ENCODE results near the gene RNF144B.
"Not testable (repeated sequence)": the region's sequence is repeated elsewhere in the genome, so short reads cannot be mapped to it uniquely, and the experiment has no call there.

Gene RNF144B

GRCh38 chr6:18446771-18447170 is 59.6 kb downstream of the RNF144B start:
- no peak for DNase-seq (ENCODE audit: insufficient read length, low spot score)
- no peak for FAIRE-seq
- no peak for TF ChIP-seq SPI1 (IDR thresholded peaks at IDR 0.05; ENCODE audit: low read depth, low read length)
- no peak for TF ChIP-seq PAX5 (IDR thresholded peaks at IDR 0.05; ENCODE audit: insufficient read depth, low read length, severe bottlenecking)
- TF ChIP-seq POU2F2 (IDR thresholded peaks at IDR 0.05; ENCODE audit: low read depth, low read length), result no peak
- no peak for TF ChIP-seq TAF1 (IDR thresholded peaks at IDR 0.05; ENCODE audit: low read depth, low read length)
- no peak for TF ChIP-seq POLR2A (IDR thresholded peaks at IDR 0.05; ENCODE audit: low read depth, low read length)
- TF ChIP-seq POLR2AphosphoS5 (IDR thresholded peaks at IDR 0.05; ENCODE audit: low read depth, low read length), result no peak

- DNase-seq (ENCODE audit: insufficient read length, low spot score), result no peak
- no peak for TF ChIP-seq POLR2A (IDR thresholded peaks at IDR 0.05; ENCODE audit: low read depth, low read length)
- no peak for TF ChIP-seq PAX5 (IDR thresholded peaks at IDR 0.05; ENCODE audit: insufficient read depth, low read length, severe bottlenecking)
- TF ChIP-seq SPI1 (IDR thresholded peaks at IDR 0.05; ENCODE audit: low read depth, low read length), result no peak
- no peak for TF ChIP-seq POLR2AphosphoS5 (IDR thresholded peaks at IDR 0.05; ENCODE audit: low read depth, low read length)
- TF ChIP-seq POU2F2 (IDR thresholded peaks at IDR 0.05; ENCODE audit: low read depth, low read length), result no peak
- no peak for TF ChIP-seq TAF1 (IDR thresholded peaks at IDR 0.05; ENCODE audit: low read depth, low read length)
- no peak for FAIRE-seq
Observed at GRCh38 chr6:18447552-18447951, 60.4 kb downstream of the RNF144B start.

DNA sequence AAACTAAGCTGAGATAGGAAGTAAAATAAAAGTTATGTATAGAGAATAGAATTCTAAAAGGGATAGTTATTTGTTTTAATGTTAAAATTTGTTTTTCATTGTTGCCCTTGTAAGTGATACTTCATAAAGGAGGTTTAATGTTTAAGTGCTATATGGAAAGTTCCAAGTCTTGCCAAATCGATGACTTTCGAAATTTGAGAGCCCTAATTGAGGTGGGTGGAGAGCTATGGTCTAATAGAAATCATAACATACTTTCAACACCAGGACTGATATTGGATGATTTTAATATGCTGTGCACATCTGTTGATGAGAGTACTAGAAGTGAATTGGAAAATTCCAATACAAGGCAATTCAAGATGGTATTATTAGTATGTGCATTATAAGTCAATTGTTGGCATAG is 64.6 kb downstream of the RNF144B start:
- FAIRE-seq (no peak), DNase-seq (ENCODE audit: insufficient read length, low spot score) (no peak)
- TF ChIP-seq PAX5 (IDR thresholded peaks at IDR 0.05; ENCODE audit: insufficient read depth, low read length, severe bottlenecking), result no peak
- TF ChIP-seq SPI1 (IDR thresholded peaks at IDR 0.05; ENCODE audit: low read depth, low read length), result no peak
- no peak for TF ChIP-seq TAF1 (IDR thresholded peaks at IDR 0.05; ENCODE audit: low read depth, low read length)
- no peak for TF ChIP-seq POLR2A (IDR thresholded peaks at IDR 0.05; ENCODE audit: low read depth, low read length)
- TF ChIP-seq POLR2AphosphoS5 (IDR thresholded peaks at IDR 0.05; ENCODE audit: low read depth, low read length), result no peak
- no peak for TF ChIP-seq POU2F2 (IDR thresholded peaks at IDR 0.05; ENCODE audit: low read depth, low read length)

- FAIRE-seq, result no peak
Observed at GRCh38 chr6:18454446-18454845, 67.3 kb downstream of the RNF144B start.

DNA sequence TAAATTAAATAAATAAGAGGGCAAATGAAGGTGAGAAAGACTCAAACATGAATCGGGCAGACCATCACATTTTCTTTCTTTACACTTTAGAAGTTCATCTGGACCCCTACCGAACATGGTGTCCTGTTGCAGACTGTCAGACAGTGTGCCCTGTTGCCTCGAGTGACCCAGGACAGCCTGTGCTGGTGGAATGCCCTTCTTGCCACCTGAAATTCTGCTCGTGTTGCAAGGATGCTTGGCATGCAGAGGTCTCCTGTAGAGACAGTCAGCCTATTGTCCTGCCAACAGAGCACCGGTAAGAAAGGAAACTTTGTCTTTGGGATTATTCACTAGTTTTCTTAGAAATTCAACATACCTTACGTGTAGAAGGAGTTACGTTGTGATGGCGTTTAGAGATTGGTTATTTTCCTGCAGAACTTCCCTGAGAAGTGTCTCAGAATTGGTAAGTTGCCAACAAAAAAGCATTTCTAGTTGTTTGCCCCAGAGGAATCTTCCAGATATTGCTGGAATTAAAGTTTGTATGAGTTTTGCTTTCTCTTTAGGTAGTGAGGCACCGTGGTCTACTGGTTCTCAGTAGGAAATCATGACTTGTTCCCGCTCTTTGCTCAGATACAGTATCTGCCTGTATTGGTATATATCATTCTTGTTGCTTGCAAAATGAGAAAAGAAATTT is 70.1 kb downstream of the RNF144B start:
- DNase-seq (ENCODE audit: insufficient read length, low spot score), result no peak
- FAIRE-seq, result no peak
- no peak for TF ChIP-seq PAX5 (IDR thresholded peaks at IDR 0.05; ENCODE audit: insufficient read depth, low read length, severe bottlenecking)
- TF ChIP-seq SPI1 (IDR thresholded peaks at IDR 0.05; ENCODE audit: low read depth, low read length), result no peak
- no peak for TF ChIP-seq TAF1 (IDR thresholded peaks at IDR 0.05; ENCODE audit: low read depth, low read length)
- TF ChIP-seq POU2F2 (IDR thresholded peaks at IDR 0.05; ENCODE audit: low read depth, low read length), result no peak
- TF ChIP-seq POLR2A (IDR thresholded peaks at IDR 0.05; ENCODE audit: low read depth, low read length), result no peak
- TF ChIP-seq POLR2AphosphoS5 (IDR thresholded peaks at IDR 0.05; ENCODE audit: low read depth, low read length), result no peak

More at GRCh38 chr6:18454446-18454845, 67.3 kb downstream of the RNF144B start:
- no peak for DNase-seq (ENCODE audit: insufficient read length, low spot score)
- no peak for TF ChIP-seq POU2F2 (IDR thresholded peaks at IDR 0.05; ENCODE audit: low read depth, low read length)

- DNase-seq (ENCODE audit: insufficient read length, low spot score); FAIRE-seq: not testable (repeated sequence)
Observed at GRCh38 chr6:18458086-18458485, 70.9 kb downstream of the RNF144B start.

- TF ChIP-seq POLR2A (IDR thresholded peaks at IDR 0.05; ENCODE audit: low read depth, low read length), result no peak
- TF ChIP-seq SPI1 (IDR thresholded peaks at IDR 0.05; ENCODE audit: low read depth, low read length), result no peak
- TF ChIP-seq TAF1 (IDR thresholded peaks at IDR 0.05; ENCODE audit: low read depth, low read length), result no peak
- TF ChIP-seq POU2F2 (IDR thresholded peaks at IDR 0.05; ENCODE audit: low read depth, low read length), result no peak
- TF ChIP-seq PAX5 (IDR thresholded peaks at IDR 0.05; ENCODE audit: insufficient read depth, low read length, severe bottlenecking), result no peak
- TF ChIP-seq POLR2AphosphoS5 (IDR thresholded peaks at IDR 0.05; ENCODE audit: low read depth, low read length), result no peak
- FAIRE-seq, result no peak
- no peak for DNase-seq (ENCODE audit: insufficient read length, low spot score)
Observed at GRCh38 chr6:18463429-18463828, 76.3 kb downstream of the RNF144B start.

DNA sequence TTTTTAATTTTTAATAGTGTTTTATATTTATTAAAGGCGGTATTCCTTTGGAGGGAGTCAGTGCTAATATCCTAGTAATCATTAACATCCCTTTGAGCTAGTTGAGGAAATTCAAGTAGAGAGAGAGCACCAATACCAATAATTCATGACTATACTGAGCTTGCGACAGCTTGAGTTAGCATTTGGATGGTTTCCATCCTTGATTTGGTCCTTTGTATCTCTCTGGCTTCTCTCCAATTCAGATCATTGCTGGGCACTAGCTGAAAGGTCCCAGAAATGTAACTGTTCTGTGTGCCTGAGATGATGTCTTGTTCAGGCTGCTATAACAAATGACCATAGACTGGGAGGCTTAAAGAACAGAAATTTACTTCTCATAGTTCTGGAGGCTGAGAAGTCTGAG is 77.0 kb downstream of the RNF144B start:
- FAIRE-seq (no peak), DNase-seq (ENCODE audit: insufficient read length, low spot score) (no peak)
- TF ChIP-seq POLR2AphosphoS5 (IDR thresholded peaks at IDR 0.05; ENCODE audit: low read depth, low read length), result no peak
- no peak for TF ChIP-seq POU2F2 (IDR thresholded peaks at IDR 0.05; ENCODE audit: low read depth, low read length)
- no peak for TF ChIP-seq PAX5 (IDR thresholded peaks at IDR 0.05; ENCODE audit: insufficient read depth, low read length, severe bottlenecking)
- TF ChIP-seq SPI1 (IDR thresholded peaks at IDR 0.05; ENCODE audit: low read depth, low read length), result no peak
- TF ChIP-seq TAF1 (IDR thresholded peaks at IDR 0.05; ENCODE audit: low read depth, low read length), result no peak
- no peak for TF ChIP-seq POLR2A (IDR thresholded peaks at IDR 0.05; ENCODE audit: low read depth, low read length)

- no peak for DNase-seq (ENCODE audit: insufficient read length, low spot score)
Observed at GRCh38 chr6:18465410-18466154, 78.4 kb downstream of the RNF144B start.

GRCh38 chr6:18467741-18468502 is 80.8 kb downstream of the RNF144B start:
- DNase-seq (ENCODE audit: insufficient read length, low spot score) (no peak), FAIRE-seq (no peak)
- no peak for TF ChIP-seq POLR2AphosphoS5 (IDR thresholded peaks at IDR 0.05; ENCODE audit: low read depth, low read length)
- TF ChIP-seq SPI1 (IDR thresholded peaks at IDR 0.05; ENCODE audit: low read depth, low read length), result no peak
- TF ChIP-seq POLR2A (IDR thresholded peaks at IDR 0.05; ENCODE audit: low read depth, low read length), result no peak
- TF ChIP-seq TAF1 (IDR thresholded peaks at IDR 0.05; ENCODE audit: low read depth, low read length), result no peak
- no peak for TF ChIP-seq POU2F2 (IDR thresholded peaks at IDR 0.05; ENCODE audit: low read depth, low read length)
- TF ChIP-seq PAX5 (IDR thresholded peaks at IDR 0.05; ENCODE audit: insufficient read depth, low read length, severe bottlenecking), result no peak

More at GRCh38 chr6:18465410-18466154, 78.4 kb downstream of the RNF144B start:
- no peak for FAIRE-seq
- TF ChIP-seq POLR2A (IDR thresholded peaks at IDR 0.05; ENCODE audit: low read depth, low read length), result no peak

Measured in GM12891 (cell line).